NCI-H2196 (cell line): ENCODE data around the gene PIK3C2G.
A peak's percentile ranks its signal among the peaks of the same experiment; 100 is the strongest.

Source experiments
- DNase-seq: peaks from one replicate; lab custom pipeline; 2025; ENCODE audit not compliant: unreplicated experiment; lab: John Stamatoyannopoulos, UW

PIK3C2G gene

GRCh38 chr12:18411453-18411852 is 150.1 kb downstream of the PIK3C2G start:
- no peak for DNase-seq

DNA sequence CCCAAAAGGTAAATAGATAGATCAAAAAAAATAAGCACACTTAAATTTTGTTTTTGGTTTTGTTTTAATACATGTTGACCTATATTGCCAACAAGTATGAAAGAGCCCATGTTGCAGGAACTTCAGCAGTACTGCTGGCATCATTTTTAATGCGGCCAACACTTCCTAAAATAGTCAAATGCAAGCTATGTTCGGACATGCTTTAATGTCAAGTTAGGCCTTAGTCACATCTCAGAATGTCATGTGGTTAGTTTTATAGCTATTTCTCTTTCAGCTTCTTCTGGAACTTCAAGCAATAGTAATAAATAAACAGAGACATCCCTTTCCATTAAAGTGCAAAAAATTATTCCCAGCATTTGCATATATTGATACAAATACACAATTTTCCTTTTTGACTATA is 153.4 kb downstream of the PIK3C2G start:
- DNase-seq: no peak

GRCh38 chr12:18415227-18415626 is 153.9 kb downstream of the PIK3C2G start:
- no peak for DNase-seq

DNA sequence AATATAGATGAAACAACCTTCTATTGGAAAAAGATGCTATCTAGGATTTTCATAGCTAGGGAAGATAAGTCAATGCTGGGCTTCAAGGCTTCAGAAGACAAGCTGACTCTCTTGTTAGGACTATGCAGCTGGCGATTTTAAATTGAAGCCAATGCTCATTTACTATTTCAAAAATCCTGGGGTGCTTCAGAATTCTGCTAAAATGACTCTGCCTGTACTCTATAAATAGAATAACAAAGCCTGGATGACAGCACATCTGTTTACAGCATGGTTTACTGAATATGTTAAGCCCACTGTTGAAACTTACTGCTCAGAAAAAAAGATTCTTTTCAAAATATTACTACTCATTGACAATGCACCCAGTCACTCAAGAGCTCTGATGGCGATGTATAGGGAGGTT is 155.1 kb downstream of the PIK3C2G start:
- DNase-seq: no peak

DNA sequence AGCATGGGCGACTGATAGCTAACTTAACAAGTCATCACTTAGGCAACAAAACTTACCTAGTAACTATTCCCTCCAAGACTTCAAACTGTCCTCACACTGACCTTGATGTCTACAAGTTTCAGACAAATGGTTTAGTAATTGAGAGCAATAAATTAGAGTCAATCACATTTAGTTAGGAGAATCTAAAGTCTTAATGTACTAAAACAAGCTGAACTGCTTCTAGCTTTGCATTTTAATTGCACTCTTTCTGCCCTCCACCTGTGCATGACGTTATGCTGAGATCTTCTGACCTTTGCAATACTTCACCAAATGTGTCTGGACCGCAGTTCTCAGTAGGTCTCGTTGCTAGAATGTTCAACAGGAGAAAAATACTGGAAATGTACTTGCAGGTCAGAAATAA is 158.0 kb downstream of the PIK3C2G start:
- no peak for DNase-seq

DNA sequence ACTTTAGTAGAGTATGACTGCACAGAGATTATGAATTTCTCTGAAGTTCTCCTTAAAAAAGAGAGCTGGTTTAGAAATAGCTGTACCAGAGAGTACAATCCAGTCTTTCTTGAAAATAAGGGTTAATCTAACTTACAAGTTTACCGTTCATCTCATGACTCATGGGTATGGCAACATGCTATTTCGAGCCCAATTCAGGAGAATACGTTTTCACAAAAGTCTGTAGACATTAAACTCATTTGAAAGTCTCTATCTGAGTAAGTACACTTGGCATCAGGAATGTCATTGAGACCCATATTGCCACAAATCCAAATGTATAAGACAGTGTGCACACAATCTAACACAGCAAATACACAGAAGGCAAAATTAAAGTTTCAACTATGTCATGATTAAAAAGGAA is 160.5 kb downstream of the PIK3C2G start:
- DNase-seq: no peak

DNA sequence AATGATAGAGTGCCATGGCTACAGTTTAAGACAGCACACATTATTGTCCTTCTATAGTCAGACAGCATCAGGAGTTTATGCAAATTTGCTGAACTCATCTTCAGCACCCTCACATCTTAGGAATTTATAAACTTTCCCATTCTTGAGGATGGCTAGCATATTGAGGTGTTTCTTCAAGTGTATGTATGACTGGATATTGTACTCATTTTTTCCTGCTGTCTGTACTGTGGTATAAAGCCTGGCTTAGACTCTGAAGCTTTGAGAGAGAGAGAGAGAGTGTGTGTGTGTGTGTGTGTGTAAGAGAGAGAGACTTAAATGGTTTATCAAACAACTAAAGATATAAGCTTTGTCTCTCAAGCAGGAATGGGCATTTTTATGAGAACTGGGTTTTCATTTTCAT is 161.6 kb downstream of the PIK3C2G start:
- DNase-seq: no peak

DNA sequence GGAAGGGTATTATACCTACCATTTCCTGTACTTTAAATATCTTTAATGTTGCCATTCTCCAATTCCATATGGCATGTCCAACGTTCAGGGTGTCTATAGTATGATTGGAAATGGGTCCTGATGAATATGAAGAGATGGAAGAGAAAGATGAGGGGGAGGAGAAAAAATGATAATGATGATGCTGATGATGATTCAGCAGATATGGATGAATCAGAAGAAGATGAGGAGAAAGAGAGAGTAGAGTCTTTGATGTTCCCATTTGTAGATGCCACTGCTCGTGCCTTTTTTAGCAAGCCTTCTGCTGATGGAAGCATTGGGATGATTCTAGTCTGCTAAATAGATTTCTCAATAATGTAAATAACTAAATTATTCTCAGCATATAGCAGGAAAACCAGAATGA is 163.5 kb downstream of the PIK3C2G start:
- DNase-seq: no peak

GRCh38 chr12:18427520-18427919 is 166.2 kb downstream of the PIK3C2G start:
- no peak for DNase-seq

GRCh38 chr12:18428416-18428815 is 167.1 kb downstream of the PIK3C2G start:
- DNase-seq: no peak

DNA sequence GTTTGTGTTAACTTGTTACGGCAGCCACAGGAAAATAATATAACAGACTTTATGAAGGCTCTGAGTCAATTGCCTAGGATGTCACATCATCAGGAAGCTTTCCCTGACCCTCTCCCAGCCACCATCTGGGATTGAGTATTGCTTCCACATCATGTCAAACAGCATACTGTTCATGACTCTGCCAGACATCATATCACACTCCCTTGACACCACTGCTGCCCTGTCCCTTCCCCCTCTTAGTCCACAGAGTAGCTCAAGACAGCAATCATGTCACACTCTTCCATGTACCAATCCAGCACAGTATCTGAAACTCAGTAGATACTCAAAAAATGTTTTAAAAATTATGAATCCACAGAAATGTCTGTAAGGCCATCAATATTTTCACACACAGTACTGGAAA is 168.0 kb downstream of the PIK3C2G start:
- no peak for DNase-seq

- DNase-seq: peak; percentile 0
These were observed 169.2 kb downstream of the PIK3C2G start for GRCh38 chr12:18430425-18431048.

DNA sequence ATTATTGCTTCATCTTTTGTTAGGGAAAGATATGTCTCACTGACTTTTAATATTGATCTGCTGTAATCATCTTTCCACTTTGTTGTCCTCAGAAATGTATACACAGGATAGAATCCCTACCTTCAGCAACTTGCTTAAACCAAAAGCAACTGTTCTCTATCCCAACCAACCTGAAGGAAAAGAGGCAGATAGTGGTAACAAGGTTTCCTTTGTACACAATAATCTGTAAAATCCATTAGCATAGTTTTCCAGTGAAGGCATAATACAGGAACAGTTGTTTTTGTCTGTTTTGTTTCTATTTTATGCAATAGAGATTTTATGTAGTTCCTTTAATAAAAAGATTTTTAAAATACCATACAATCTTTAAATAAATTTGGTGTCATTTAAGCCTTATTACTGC is 170.5 kb downstream of the PIK3C2G start:
- DNase-seq: no peak

DNA sequence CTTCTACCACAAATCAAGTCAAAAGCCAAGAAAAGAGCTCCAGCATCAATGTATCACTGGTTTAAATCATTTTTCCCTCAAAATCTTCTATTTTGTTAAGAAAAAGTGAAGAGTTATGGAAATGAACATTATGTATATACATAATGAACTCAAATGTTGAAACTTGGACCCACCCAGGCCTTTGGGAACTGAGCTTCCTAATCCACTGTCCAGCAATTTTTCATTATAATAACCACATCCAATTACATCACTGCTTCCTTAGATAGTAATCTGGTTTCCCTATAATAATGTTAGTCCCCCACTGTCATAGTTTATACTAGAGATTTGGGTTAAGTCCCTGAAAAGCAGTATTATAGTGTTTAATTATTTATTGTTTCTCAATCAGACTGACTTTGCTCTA is 170.9 kb downstream of the PIK3C2G start:
- DNase-seq: no peak

DNA sequence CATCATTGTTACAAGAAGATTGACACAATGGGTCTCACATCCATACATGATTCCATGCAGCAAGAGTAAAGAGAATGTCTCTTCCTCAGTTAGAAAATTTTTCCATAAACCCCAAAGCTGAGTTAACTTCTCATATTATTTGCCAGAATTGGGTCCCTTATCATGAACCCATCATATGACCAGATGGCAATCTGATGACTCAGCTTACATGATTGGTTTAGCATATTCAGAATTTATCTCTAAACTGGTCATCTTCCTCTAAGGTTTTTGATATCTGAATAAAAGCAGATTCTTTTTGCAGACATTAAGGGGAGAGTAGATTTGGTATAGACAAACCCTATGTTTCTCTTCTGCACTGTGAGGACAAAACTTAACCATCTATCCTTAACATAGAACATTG is 174.9 kb downstream of the PIK3C2G start:
- DNase-seq: no peak

DNA sequence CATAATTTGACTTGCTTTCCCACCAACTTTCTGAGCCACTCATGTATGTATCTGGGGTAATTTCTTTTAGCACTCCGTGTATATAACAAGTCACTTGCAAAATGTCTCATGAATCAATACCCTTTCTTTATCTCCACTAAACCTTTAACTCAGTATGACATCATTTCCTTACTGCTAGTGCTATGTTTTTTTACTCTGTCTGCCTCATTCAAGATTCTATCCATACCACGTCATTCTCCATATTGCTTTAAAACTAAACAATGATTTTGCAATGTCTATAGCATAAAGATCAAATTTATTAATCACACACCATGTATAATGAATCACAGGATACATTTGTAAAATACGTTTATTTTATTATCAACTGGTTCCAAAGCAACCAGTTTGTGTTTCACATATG is 178.2 kb downstream of the PIK3C2G start:
- no peak for DNase-seq

GRCh38 chr12:18443768-18444437 is 182.6 kb downstream of the PIK3C2G start:
- DNase-seq: no peak

DNA sequence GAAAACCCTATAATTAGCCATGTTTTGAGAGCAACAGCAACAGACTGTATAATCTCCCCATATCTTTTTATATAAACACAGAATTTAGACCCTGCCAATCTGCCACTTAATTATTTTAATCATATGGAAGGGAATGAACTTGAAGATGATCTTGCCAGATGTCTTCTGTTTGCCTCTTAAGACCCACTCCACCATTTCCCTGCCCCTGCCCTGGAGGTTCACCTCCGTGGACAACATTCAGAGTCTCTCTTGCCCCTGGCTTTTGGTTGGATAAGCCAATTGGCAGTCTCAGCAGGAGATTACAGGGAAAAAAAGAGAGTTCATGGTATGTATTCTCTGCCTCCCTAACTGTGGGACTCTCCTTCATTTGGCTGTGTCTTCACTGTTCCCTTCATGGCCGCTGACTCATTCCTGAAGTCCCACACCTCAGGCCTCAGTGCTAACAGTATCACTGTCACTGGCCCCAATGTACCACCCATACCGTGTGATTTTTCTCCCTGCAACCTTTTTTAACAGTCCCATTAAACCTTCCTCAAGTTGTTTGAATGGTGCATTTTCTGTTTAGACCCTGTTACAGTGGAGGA is 184.8 kb downstream of the PIK3C2G start:
- no peak for DNase-seq

GRCh38 chr12:18454330-18454729 is 193.0 kb downstream of the PIK3C2G start:
- no peak for DNase-seq

DNA sequence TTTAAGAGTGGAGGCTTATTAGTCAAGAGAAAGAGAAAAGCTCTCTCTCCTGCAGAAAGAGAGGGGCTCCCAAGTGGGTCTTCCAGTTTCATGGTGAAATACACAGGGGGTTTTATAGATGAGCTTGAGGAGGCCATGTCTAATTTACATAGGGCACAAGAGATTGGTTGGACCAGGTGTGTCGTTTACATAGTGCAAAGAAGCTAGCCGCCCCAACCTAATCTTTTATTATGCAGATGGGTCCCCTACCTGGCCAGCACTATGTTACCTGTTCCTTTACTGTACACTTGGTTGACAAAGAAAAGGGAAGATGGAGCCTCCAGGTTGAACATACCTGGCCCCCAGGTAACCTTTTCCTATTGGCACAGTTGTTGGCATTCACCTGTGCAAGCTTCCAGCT is 195.0 kb downstream of the PIK3C2G start:
- DNase-seq: no peak

GRCh38 chr12:18457362-18457761 is 196.0 kb downstream of the PIK3C2G start:
- DNase-seq: no peak

DNA sequence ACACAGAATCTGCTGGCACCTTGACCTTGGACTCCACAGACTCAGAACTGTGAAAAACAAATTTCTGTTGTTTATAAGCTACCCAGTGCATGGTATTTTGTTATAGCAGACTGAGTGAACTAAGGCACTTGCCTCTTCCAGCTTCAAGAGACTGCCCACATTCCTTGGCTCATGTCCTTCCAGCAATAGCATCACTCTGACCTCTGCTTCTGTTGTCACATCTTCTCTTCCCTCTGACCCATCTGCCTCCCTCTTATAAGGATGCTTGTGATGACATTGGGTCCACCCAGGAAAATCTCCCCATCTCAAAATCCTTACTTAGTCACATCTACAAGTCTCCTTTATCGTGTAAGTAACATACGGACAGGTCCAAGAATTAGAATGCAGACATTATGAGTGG is 200.4 kb downstream of the PIK3C2G start:
- DNase-seq: no peak

GRCh38 chr12:18462442-18462841 is 201.1 kb downstream of the PIK3C2G start:
- DNase-seq: no peak
